ENCODE measurements around the gene KDM3A.

The KDM3A gene

GRCh38 chr2:86440631-86441391 is at the start of gene KDM3A:
Gene KDM3A (plus strand): TSS chr2:86441371. CDS start chr2:86442048, 677 bp downstream.
- H3K27ac ChIP-seq: peak within 1 kb of the TSS; percentile 99
- peaks cover 18% of the 10 kb centered on the region for H3K9me3 ChIP-seq
- H3K27me3 ChIP-seq: no peaks in the 10 kb centered on the region
- peak; percentile 24 for TF ChIP-seq CTCF (IDR thresholded peaks at IDR 0.05)
- peaks cover 25 to 40% of the 10 kb centered on the region in 2 experiments for H3K4me1 ChIP-seq (ENCODE audit: control insufficient read depth in 1 of 2, insufficient read depth in 1 of 2, low read depth in 1 of 2, low read length in 1 of 2)
- H3K4me3 ChIP-seq (ENCODE audit: low read depth in 1 of 2, low read length in 1 of 2): peak within 1 kb of the TSS; percentile 82 to 89
- H3K36me3 ChIP-seq: no peaks in the 10 kb centered on the region

GRCh38 chr2:86392873-86393518 is 48.2 kb upstream of the KDM3A start:
- Histone ChIP-seq H3K4me1 (ENCODE audit: control insufficient read depth in 1 of 2, insufficient read depth in 1 of 2, low read depth in 1 of 2, low read length in 1 of 2) (no peaks in the 10 kb centered on the region), H3K27me3 (no peaks in the 10 kb centered on the region), H3K9me3 (no peaks in the 10 kb centered on the region), H3K27ac (no peak overlapping the region), H3K4me3 (ENCODE audit: low read depth in 1 of 2, low read length in 1 of 2) (no peak overlapping the region), H3K36me3 (no peaks in the 10 kb centered on the region)
- no peak for TF ChIP-seq CTCF (IDR thresholded peaks at IDR 0.05)

- no peaks in the 10 kb centered on the region for H3K36me3 ChIP-seq
- H3K9me3 ChIP-seq: no peaks in the 10 kb centered on the region
- H3K27ac ChIP-seq: no peak overlapping the region
- no peak for TF ChIP-seq CTCF (IDR thresholded peaks at IDR 0.05)
- no peaks in the 10 kb centered on the region for H3K27me3 ChIP-seq
- no peaks in the 10 kb centered on the region for H3K4me1 ChIP-seq (ENCODE audit: control insufficient read depth in 1 of 2, insufficient read depth in 1 of 2, low read depth in 1 of 2, low read length in 1 of 2)
- no peak overlapping the region for H3K4me3 ChIP-seq (ENCODE audit: low read depth in 1 of 2, low read length in 1 of 2)
Measured at GRCh38 chr2:86393521-86394491, 47.4 kb upstream of the KDM3A start.

DNA sequence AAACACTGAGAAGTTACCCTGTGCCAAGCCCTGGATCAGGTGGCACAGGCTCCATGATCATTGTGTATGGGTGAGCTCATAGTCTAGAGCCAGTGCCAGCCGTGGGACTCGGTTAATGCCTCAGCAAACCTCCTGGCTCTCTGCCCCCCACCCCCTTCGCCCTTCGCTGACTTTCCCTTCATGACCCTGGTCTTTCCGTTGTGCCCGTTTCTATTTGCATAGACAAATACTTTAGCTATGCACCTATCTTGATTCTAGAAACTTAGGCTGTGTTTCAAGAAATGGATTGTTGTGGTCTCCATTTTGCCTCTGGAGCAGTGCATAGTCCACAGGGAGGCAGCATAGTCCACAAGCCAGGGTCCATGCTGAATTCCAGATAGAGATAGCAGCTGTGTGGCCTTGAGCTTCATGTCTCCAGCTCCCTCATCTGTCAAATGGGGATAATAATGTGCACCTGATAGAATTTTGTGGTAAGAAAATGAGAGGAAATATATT is 44.8 kb upstream of the KDM3A start:
- no peaks in the 10 kb centered on the region for H3K4me1 ChIP-seq (ENCODE audit: control insufficient read depth in 1 of 2, insufficient read depth in 1 of 2, low read depth in 1 of 2, low read length in 1 of 2)
- H3K9me3 ChIP-seq: no peaks in the 10 kb centered on the region
- TF ChIP-seq CTCF (IDR thresholded peaks at IDR 0.05): no peak
- no peaks in the 10 kb centered on the region for H3K36me3 ChIP-seq
- H3K27ac ChIP-seq: no peak overlapping the region
- H3K27me3 ChIP-seq: no peaks in the 10 kb centered on the region
- H3K4me3 ChIP-seq (ENCODE audit: low read depth in 1 of 2, low read length in 1 of 2): no peak overlapping the region

GRCh38 chr2:86397986-86398385 is 43.2 kb upstream of the KDM3A start:
- H3K4me1 ChIP-seq (ENCODE audit: control insufficient read depth in 1 of 2, insufficient read depth in 1 of 2, low read depth in 1 of 2, low read length in 1 of 2): no peaks in the 10 kb centered on the region
- H3K4me3 ChIP-seq (ENCODE audit: low read depth in 1 of 2, low read length in 1 of 2): no peak overlapping the region
- no peak for TF ChIP-seq CTCF (IDR thresholded peaks at IDR 0.05)

More at GRCh38 chr2:86397986-86398385, 43.2 kb upstream of the KDM3A start:
- Histone ChIP-seq H3K27ac (no peak overlapping the region), H3K27me3 (no peaks in the 10 kb centered on the region), H3K36me3 (no peaks in the 10 kb centered on the region), H3K9me3 (no peaks in the 10 kb centered on the region)
